ENCODE data around the gene IVL. TPM values are rescaled to one million over a fixed set of nuclear protein-coding genes. Genes with fewer than 3 reads are reported as not detected.

The IVL gene
- total RNA-seq, 1 donor from 2014 or later: not detected

DNA sequence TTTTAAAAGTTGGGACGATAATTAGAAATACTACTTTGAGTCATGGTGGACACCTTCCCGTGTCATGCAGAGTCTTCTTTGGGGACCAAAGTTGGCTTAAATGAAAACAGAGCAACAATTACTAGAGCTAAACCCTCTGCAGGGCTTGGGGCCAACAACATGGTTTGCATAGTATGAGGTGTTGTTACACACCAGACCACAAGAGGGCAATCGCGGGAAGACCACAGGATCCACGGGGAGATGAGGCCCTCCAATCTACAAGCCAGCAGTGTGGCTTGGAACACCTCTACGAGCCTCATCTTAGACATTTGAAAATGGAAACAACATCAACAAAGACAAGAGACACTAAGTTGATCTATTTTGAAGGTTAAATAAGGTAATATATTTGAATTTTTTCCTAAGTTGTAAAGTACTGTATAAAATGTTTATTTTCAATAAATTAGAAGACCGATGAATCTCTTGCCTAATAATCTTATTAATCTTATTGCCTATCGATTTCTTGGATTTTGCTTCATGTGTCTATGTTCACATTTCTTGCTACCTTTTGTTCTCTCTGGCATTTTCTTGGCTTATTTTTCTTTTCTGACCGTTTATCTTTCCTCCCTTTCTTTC is 38.4 kb upstream of the IVL start:
- Mint-ChIP-seq H3K4me3 (no peak overlapping the region), H3K27me3 (ENCODE audit: insufficient read depth, low read depth) (no peaks in the 10 kb centered on the region), H3K27ac (no peak overlapping the region), H3K4me1 (no peaks in the 10 kb centered on the region), H3K36me3 (no peaks in the 10 kb centered on the region), H3K9me3 (no peaks in the 10 kb centered on the region)
- Histone ChIP-seq H2AFZ (replicated peaks) (no peak overlapping the region), H3K27me3 (no peaks in the 10 kb centered on the region), H3K79me2 (ENCODE audit: low read depth) (no peaks in the 10 kb centered on the region), H3K9ac (no peak overlapping the region), H3K9me3 (ENCODE audit: low read depth) (peaks cover 22% of the 10 kb centered on the region), H3K4me3 (no peak overlapping the region), H3K4me2 (no peak overlapping the region), H4K20me1 (ENCODE audit: low read depth) (no peaks in the 10 kb centered on the region), H3F3A (ENCODE audit: low read depth) (no peaks in the 10 kb centered on the region), H3K36me3 (no peaks in the 10 kb centered on the region), H3K4me1 (no peaks in the 10 kb centered on the region), H3K27ac (no peak overlapping the region)
- TF ChIP-seq, protein P1, sequence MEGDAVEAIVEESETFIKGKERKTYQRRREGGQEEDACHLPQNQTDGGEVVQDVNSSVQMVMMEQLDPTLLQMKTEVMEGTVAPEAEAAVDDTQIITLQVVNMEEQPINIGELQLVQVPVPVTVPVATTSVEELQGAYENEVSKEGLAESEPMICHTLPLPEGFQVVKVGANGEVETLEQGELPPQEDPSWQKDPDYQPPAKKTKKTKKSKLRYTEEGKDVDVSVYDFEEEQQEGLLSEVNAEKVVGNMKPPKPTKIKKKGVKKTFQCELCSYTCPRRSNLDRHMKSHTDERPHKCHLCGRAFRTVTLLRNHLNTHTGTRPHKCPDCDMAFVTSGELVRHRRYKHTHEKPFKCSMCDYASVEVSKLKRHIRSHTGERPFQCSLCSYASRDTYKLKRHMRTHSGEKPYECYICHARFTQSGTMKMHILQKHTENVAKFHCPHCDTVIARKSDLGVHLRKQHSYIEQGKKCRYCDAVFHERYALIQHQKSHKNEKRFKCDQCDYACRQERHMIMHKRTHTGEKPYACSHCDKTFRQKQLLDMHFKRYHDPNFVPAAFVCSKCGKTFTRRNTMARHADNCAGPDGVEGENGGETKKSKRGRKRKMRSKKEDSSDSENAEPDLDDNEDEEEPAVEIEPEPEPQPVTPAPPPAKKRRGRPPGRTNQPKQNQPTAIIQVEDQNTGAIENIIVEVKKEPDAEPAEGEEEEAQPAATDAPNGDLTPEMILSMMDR (IDR thresholded peaks at IDR 0.05): peak; percentile 58
- no peak for TF ChIP-seq EZH2phosphoT487 (IDR thresholded peaks at IDR 0.05)
- DNase-seq (ENCODE audit: low spot score): peak; percentile 50

DNA sequence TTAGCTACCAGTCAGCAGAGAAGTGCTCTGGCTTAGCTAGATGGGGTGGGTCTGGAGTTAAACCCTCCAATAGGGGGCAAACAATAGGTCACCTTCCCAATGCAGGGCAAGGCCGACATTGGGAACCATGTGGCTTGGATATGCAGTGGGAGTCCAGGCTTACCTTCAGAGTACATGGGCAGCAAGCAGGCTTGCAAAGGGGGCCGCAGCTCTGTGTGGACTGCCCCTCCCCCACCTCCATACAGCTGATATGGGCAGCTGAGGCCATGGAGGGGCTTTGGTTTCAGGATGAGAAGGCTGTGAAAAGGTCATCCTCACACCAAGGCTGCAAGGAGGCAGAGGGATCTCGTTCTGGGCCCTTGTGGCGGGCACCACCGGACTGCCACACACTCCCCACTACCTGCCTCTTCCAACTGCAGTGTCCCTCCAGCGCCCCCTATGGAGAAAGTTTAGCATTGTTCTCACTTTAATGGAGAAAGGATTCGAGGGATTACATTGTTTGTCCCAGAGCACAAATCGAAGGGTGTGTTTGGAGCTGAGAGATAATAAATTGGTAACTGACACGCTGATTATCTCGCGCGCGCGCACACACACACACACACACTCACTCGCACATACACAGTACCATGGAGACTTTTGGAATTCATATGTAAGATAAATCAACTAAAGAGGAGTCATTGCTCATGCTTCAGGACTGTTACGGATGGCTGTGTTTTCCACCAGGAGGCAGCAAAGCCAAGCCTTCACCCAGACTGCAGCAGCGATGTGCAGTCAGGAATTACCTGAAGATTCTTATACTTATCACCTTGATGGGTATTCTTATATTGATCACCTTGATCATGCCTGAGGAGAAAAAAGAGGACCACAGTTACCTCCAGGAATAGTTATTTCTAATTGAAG is 37.3 kb upstream of the IVL start:
- H3K4me1 ChIP-seq: no peaks in the 10 kb centered on the region
- Mint-ChIP-seq H3K36me3 (no peaks in the 10 kb centered on the region), H3K4me3 (no peak overlapping the region), H3K4me1 (no peaks in the 10 kb centered on the region), H3K27ac (no peak overlapping the region), H3K9me3 (no peaks in the 10 kb centered on the region), H3K27me3 (ENCODE audit: insufficient read depth, low read depth) (no peaks in the 10 kb centered on the region)
- no peaks in the 10 kb centered on the region for H4K20me1 ChIP-seq (ENCODE audit: low read depth)
- H3K36me3 ChIP-seq: no peaks in the 10 kb centered on the region
- peaks cover 18% of the 10 kb centered on the region for H3K9me3 ChIP-seq (ENCODE audit: low read depth)
- H3K4me2 ChIP-seq: no peak overlapping the region
- H3K9ac ChIP-seq: no peak overlapping the region
- no peaks in the 10 kb centered on the region for H3K27me3 ChIP-seq
- TF ChIP-seq EZH2 (IDR thresholded peaks at IDR 0.05): no peak
- TF ChIP-seq, protein P1 (IDR thresholded peaks at IDR 0.05): peak; percentile 17
- no peaks in the 10 kb centered on the region for H3F3A ChIP-seq (ENCODE audit: low read depth)
- no peak overlapping the region for H3K4me3 ChIP-seq
- no peaks in the 10 kb centered on the region for H3K79me2 ChIP-seq (ENCODE audit: low read depth)
- no peak overlapping the region for H2AFZ ChIP-seq (replicated peaks)
- peak; percentile 3 for DNase-seq (ENCODE audit: low spot score)
- no peak overlapping the region for H3K27ac ChIP-seq

DNA sequence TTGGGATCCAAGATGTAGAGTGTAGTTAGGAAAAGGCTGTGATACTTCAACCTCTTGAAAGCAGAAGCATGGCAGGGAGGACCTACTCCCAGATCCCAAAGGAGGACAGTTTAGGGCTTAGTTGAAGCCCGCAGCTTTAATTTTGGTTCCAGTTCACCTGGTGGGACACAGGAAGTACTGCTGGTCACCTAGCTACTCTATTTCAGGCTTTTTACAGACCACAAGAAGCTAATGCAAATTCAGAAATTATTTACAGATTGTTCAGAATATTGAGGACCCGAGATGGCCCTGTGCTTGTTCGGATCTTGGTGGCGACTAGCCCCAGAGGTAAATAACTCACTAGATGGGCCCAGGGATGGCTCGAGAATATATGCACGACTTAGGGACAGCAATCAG is 36.6 kb upstream of the IVL start:
- H3K9ac ChIP-seq: no peak overlapping the region
- H4K20me1 ChIP-seq (ENCODE audit: low read depth): no peaks in the 10 kb centered on the region
- Mint-ChIP-seq H3K27me3 (ENCODE audit: insufficient read depth, low read depth) (no peaks in the 10 kb centered on the region), H3K9me3 (no peaks in the 10 kb centered on the region), H3K36me3 (no peaks in the 10 kb centered on the region), H3K4me1 (no peaks in the 10 kb centered on the region), H3K27ac (no peak overlapping the region), H3K4me3 (no peak overlapping the region)
- H3K4me2 ChIP-seq: no peak overlapping the region
- DNase-seq (ENCODE audit: low spot score): no peak
- H3K36me3 ChIP-seq: no peaks in the 10 kb centered on the region
- no peaks in the 10 kb centered on the region for H3F3A ChIP-seq (ENCODE audit: low read depth)
- no peaks in the 10 kb centered on the region for H3K4me1 ChIP-seq
- H3K9me3 ChIP-seq (ENCODE audit: low read depth): peaks cover 14% of the 10 kb centered on the region
- TF ChIP-seq, protein P1 (IDR thresholded peaks at IDR 0.05): no peak
- TF ChIP-seq EZH2phosphoT487 (IDR thresholded peaks at IDR 0.05) (no peak), EZH2 (IDR thresholded peaks at IDR 0.05) (no peak)
- H3K79me2 ChIP-seq (ENCODE audit: low read depth): no peaks in the 10 kb centered on the region
- no peak overlapping the region for H3K4me3 ChIP-seq
- H2AFZ ChIP-seq (replicated peaks): no peak overlapping the region
- no peaks in the 10 kb centered on the region for H3K27me3 ChIP-seq
- no peak overlapping the region for H3K27ac ChIP-seq

Measured in neural progenitor cell (in vitro differentiated cells).